HepG2 (cell line): ENCODE results near the gene ZNF345. TPM values are rescaled to one million over a fixed set of nuclear protein-coding genes. Genes with fewer than 3 reads are reported as not detected.

ENCODE experiments used
- ATF2 ChIP-seq: sonication (generic); formaldehyde crosslinking; IDR thresholded peaks from 2 replicates; pipeline ENCODE4 v1.4.0; 2020; ENCODE audit warnings: missing genetic modification reagents
- FIP1L1 ChIP-seq: fragments of 200-400 bp; formaldehyde crosslinking; IDR thresholded peaks from 2 replicates; pipeline ENCODE4 v1.6.1; 2018; ENCODE audit warnings: low read depth, mild to moderate bottlenecking, low read length, moderate library complexity, borderline replicate concordance; ENCODE audit not compliant: insufficient read depth
- FOXO4 ChIP-seq: sonication (generic); formaldehyde crosslinking; conservative IDR thresholded peaks from 2 replicates; pipeline ENCODE4 v1.8.1; 2023; ENCODE audit warnings: missing genetic modification reagents
- HHEX ChIP-seq: IDR thresholded peaks from 2 replicates; pipeline ENCODE4 v1.6.1; 2016; ENCODE audit warnings: control low read depth
- MAF1 ChIP-seq: sonication (generic); formaldehyde crosslinking; IDR thresholded peaks from 2 replicates; pipeline ENCODE4 v1.5.0; 2020; ENCODE audit warnings: missing genetic modification reagents, borderline replicate concordance
- REPIN1 ChIP-seq: sonication (generic); formaldehyde crosslinking; IDR thresholded peaks from 2 replicates; pipeline ENCODE4 v1.8.0; 2022; ENCODE audit warnings: missing genetic modification reagents, low read depth, mild to moderate bottlenecking, borderline replicate concordance
- SNRNP70 ChIP-seq: fragments of 200-400 bp; formaldehyde crosslinking; IDR thresholded peaks from 2 replicates; pipeline ENCODE4 v1.6.1; 2017; ENCODE audit warnings: mild to moderate bottlenecking, low read depth, low read length, moderate library complexity
- SYNCRIP ChIP-seq: fragments of 200-400 bp; formaldehyde crosslinking; IDR thresholded peaks from 2 replicates; pipeline ENCODE4 v1.6.1; 2018; ENCODE audit warnings: mild to moderate bottlenecking, low read depth, low read length; ENCODE audit not compliant: insufficient read depth
- TBX3 ChIP-seq: fragments of 450-650 bp; IDR thresholded peaks from 2 replicates; pipeline ENCODE4 v1.6.1; 2017; ENCODE audit warnings: antibody characterized with exemption, mild to moderate bottlenecking, inconsistent platforms, borderline replicate concordance
- THRA ChIP-seq: sonication (generic); formaldehyde crosslinking; IDR thresholded peaks from 2 replicates; pipeline ENCODE4 v1.4.0; 2020; ENCODE audit warnings: missing genetic modification reagents, borderline replicate concordance
- ZHX2 ChIP-seq, 2 experiments: sonication (generic) in 1 of 2; formaldehyde crosslinking in 1 of 2; IDR thresholded peaks; 2 replicates each; pipeline versions ENCODE4 v1.6.1 to v1.9.0; 2014 to 2022; ENCODE audit warnings: antibody characterized with exemption in 1 of 2, borderline replicate concordance in 1 of 2, inconsistent platforms in 1 of 2, low read depth in 1 of 2, missing genetic modification reagents in 1 of 2
- ZNF781 ChIP-seq: sonication (generic); formaldehyde crosslinking; IDR thresholded peaks from 2 replicates; pipeline ENCODE4 v1.5.1; 2020; ENCODE audit warnings: borderline replicate concordance, mild to moderate bottlenecking, missing genetic modification reagents; ENCODE audit errors: not compliant biosample characterization
- ZNF784 ChIP-seq: sonication (generic); formaldehyde crosslinking; IDR thresholded peaks from 2 replicates; pipeline ENCODE4 v1.5.1; 2020; ENCODE audit warnings: missing genetic modification reagents, mild to moderate bottlenecking, borderline replicate concordance
- ZNF841 ChIP-seq: sonication (generic); formaldehyde crosslinking; IDR thresholded peaks from 2 replicates; pipeline ENCODE4 v1.8.1; 2023; ENCODE audit warnings: missing genetic modification reagents, borderline replicate concordance
- ZSCAN20 ChIP-seq: sonication (generic); formaldehyde crosslinking; IDR thresholded peaks from 2 replicates; pipeline ENCODE4 v1.4.0; 2020; ENCODE audit warnings: missing genetic modification reagents, mild to moderate bottlenecking, borderline replicate concordance
- polyA plus RNA-seq, 8 experiments: library from polyadenylated mRNA; depleted of rRNA in 3 of 8; stranded (reverse) in 7 of 8; unstranded in 1 of 8; fragments of >200 nt; fragmentation: Illumina TruSeq in 4 of 8; extraction: Trizol in 4 of 8; gene quantifications; 2 replicates each; pipeline versions ENCODE4 v1.2.1 to v1.2.3, GENCODE V29; 2011 to 2016; ENCODE audit warnings: low read depth in 4 of 8, missing spikeins in 1 of 8, mixed read lengths in 1 of 8; ENCODE audit not compliant: insufficient read depth in 1 of 8
- total RNA-seq, 5 experiments: library from RNA; depleted of rRNA; stranded (reverse); fragments of >200 nt; fragmentation: Illumina TruSeq; extraction: Trizol; gene quantifications; 2 replicates each; pipeline ENCODE4 v1.2.3, GENCODE V29; 2016; ENCODE audit warnings: low read depth in 1 of 5

Gene ZNF345
- total and polyA plus RNA-seq, 2 of the 13 experiments (the other 11 are each of a cell fraction or from before 2014, with no cell fraction given): 2.6 to 2.9 TPM

- no peak for TF ChIP-seq ATF2
- TF ChIP-seq ZNF781: no peak
- TF ChIP-seq REPIN1: no peak
- no peak for TF ChIP-seq ZSCAN20 (CRISPR knock-in tag)
- TF ChIP-seq ZNF841 (CRISPR knock-in tag): no peak
- no peak for TF ChIP-seq SNRNP70
- TF ChIP-seq ZNF784 (CRISPR knock-in tag): peak; percentile 22; the same call in 1 of the 2 replicates
- TF ChIP-seq MAF1 (CRISPR knock-in tag): no peak
- TF ChIP-seq THRA (CRISPR knock-in tag): 0 out of 2 replicates have a peak, but pooled peaks have one; percentile 15
- no peak for TF ChIP-seq SYNCRIP
- TF ChIP-seq ZHX2 (IDR thresholded peaks at IDR 0.05; ENCODE audit: low read depth): no peak
- TF ChIP-seq ZHX2 (CRISPR knock-in tag; IDR thresholded peaks at IDR 0.05; ENCODE audit: borderline replicate concordance): peak; percentile 27; the same call in 1 of the 2 replicates
- TF ChIP-seq FIP1L1: no peak
- TF ChIP-seq HHEX (CRISPR knock-in tag): no peak
- no peak for TF ChIP-seq TBX3
- TF ChIP-seq FOXO4 (CRISPR knock-in tag): no peak
Measured at GRCh38 chr19:36849701-36850558, 746 bp upstream of the ZNF345 start (continued).
